Measurements from ENCODE around the gene SPRED2.

GRCh38 chr2:65382323-65382722 lies 50.1 kb downstream of the SPRED2 start:
- TF ChIP-seq POLR2A (IDR thresholded peaks at IDR 0.05; ENCODE audit: low read length) (no peak), GATA1 (IDR thresholded peaks at IDR 0.05; ENCODE audit: low read depth, low read length) (no peak)
